Glomerular endothelial cell (primary cell): ENCODE data around the gene IER2. TPM values are rescaled to one million over a fixed set of nuclear protein-coding genes. Genes with fewer than 3 reads are reported as not detected.

Experiments
- DNase-seq: peaks from one replicate; pipeline ENCODE4 v3.0.0-alpha.2; 2011; ENCODE audit warnings: low read depth, low spot score; ENCODE audit errors: extremely low read depth
- total RNA-seq: library from RNA; depleted of rRNA; stranded (reverse); fragments of >200 nt; gene quantifications from 2 replicates; pipeline ENCODE4 v1.2.3, GENCODE V29; 2015

Gene IER2
- total RNA-seq = 87.8 and 135 TPM in 2 replicates

- DNase-seq = no peak
Measured at GRCh38 chr19:13150187-13150930, at the start of gene IER2, which contains the start of gene STX10. IER2 (plus strand) TSS chr19:13150411; CDS start chr19:13153187, 2,776 bp downstream. STX10 (minus strand) TSS chr19:13150375; CDS start chr19:13150173, 202 bp downstream.

GRCh38 chr19:13100841-13101589 lies 49.2 kb upstream of the IER2 start:
- no peak for DNase-seq

- DNase-seq = no peak
Measured at GRCh38 chr19:13101590-13102415, 48.4 kb upstream of the IER2 start.

GRCh38 chr19:13102416-13102665 lies 47.9 kb upstream of the IER2 start:
- DNase-seq = no peak

- no peak for DNase-seq
Measured at GRCh38 chr19:13102666-13103580, 47.3 kb upstream of the IER2 start, which contains the start of gene LYL1. LYL1 (minus strand) TSS chr19:13102858; CDS start chr19:13101171, 1,687 bp downstream.

- no peak for DNase-seq
Measured at GRCh38 chr19:13103581-13104359, 46.4 kb upstream of the IER2 start.

GRCh38 chr19:13104360-13104847 lies 45.8 kb upstream of the IER2 start:
- DNase-seq = no peak

- DNase-seq = no peak
Measured at GRCh38 chr19:13104848-13105711, 45.1 kb upstream of the IER2 start.

GRCh38 chr19:13109361-13110098 lies 40.7 kb upstream of the IER2 start:
- no peak for DNase-seq

- no peak for DNase-seq
Measured at GRCh38 chr19:13110099-13110610, 40.1 kb upstream of the IER2 start.

GRCh38 chr19:13112555-13112954 lies 37.7 kb upstream of the IER2 start:
- no peak for DNase-seq

- DNase-seq = no peak
Measured at GRCh38 chr19:13115936-13116281, 34.3 kb upstream of the IER2 start.

GRCh38 chr19:13116282-13117175 lies 33.7 kb upstream of the IER2 start, which contains the start of gene TRMT1:
TRMT1 (minus strand) TSS chr19:13116740; CDS start chr19:13116399, 341 bp downstream.
- DNase-seq = no peak

- DNase-seq = no peak
Measured at GRCh38 chr19:13117176-13117771, 32.9 kb upstream of the IER2 start.

- no peak for DNase-seq
Measured at GRCh38 chr19:13117772-13118423, 32.3 kb upstream of the IER2 start, which contains the start of gene NACC1. NACC1 (plus strand) TSS chr19:13118264; CDS start chr19:13135208, 16,944 bp downstream.
